Sigmoid colon (tissue), 7 donors: Measurements from ENCODE around the gene TPPP3. TPM values are rescaled to one million over a fixed set of nuclear protein-coding genes. Genes with fewer than 3 reads are reported as not detected.

Source experiments
- DNase-seq: peaks from one replicate; pipeline ENCODE4 v3.0.0-alpha.2; 2019
- H3K27ac ChIP-seq, 4 donors: fragments of 200-600 bp; sonication (generic); one replicate each; pipeline ENCODE4 v1.5.1; 2016 to 2019; ENCODE audit warnings: mild to moderate bottlenecking in 1 of 4
- H3K27me3 ChIP-seq, 3 donors: fragments of 200-600 bp; sonication (generic); one replicate each; pipeline ENCODE4 v1.5.1; 2019; ENCODE audit warnings: mild to moderate bottlenecking in 1 of 3
- H3K36me3 ChIP-seq, 4 donors: fragments of 200-600 bp; sonication (generic); one replicate each; pipeline ENCODE4 v1.5.1; 2016 to 2019
- H3K4me1 ChIP-seq, 4 donors: fragments of 200-600 bp; sonication (generic); one replicate each; pipeline ENCODE4 v1.5.1; 2017 to 2019
- H3K4me3 ChIP-seq, 4 donors: fragments of 200-600 bp; sonication (generic); one replicate each; pipeline ENCODE4 v1.5.1; 2017 to 2019; ENCODE audit warnings: mild to moderate bottlenecking in 2 of 4, moderate library complexity in 1 of 4
- H3K9me3 ChIP-seq, 4 donors: fragments of 200-600 bp in 3 of 4; sonication (generic) in 3 of 4; one replicate each; pipeline versions ENCODE4 v1.5.1 to v1.6.1; 2013 to 2019
- CTCF ChIP-seq, 4 experiments: fragments of 450-650 bp in 3 of 4; fragments of 200-600 bp in 1 of 4; IDR thresholded peaks; one replicate each; pipeline ENCODE4 v1.5.1; 2016 to 2019; ENCODE audit warnings: antibody characterized with exemption in 4 of 4, mild to moderate bottlenecking in 3 of 4, moderate library complexity in 2 of 4
- EP300 ChIP-seq, 4 donors: sonication (generic); formaldehyde crosslinking; IDR thresholded peaks; one replicate each; pipeline ENCODE4 v1.6.1; 2017; ENCODE audit warnings: antibody characterized with exemption in 4 of 4
- POLR2A ChIP-seq, 2 donors: fragments of 450-650 bp; IDR thresholded peaks; one replicate each; pipeline ENCODE4 v1.6.1; 2016; ENCODE audit warnings: antibody characterized with exemption in 2 of 2, mild to moderate bottlenecking in 2 of 2, moderate library complexity in 2 of 2
- POLR2AphosphoS5 ChIP-seq, 4 donors: sonication (generic); formaldehyde crosslinking; IDR thresholded peaks; one replicate each; pipeline ENCODE4 v1.6.1; 2017; ENCODE audit warnings: antibody characterized with exemption in 4 of 4
- WGBS, 2 donors: extraction: QIAGEN DNeasy Blood & Tissue Kit; methylation state at CpG; one replicate each; pipeline ENCODE4 v1.1.7; 2013; 5-methylcytosine and 5-hydroxymethylcytosine counted together
- intact Hi-C: fragments of 100-400 bp; cut with DNase I; formaldehyde crosslinking; loops from one replicate; pipeline ENCODE4 v1.15.1; 2023
- polyA plus RNA-seq, 3 donors: library from polyadenylated mRNA; stranded (reverse); fragments of 200-250 nt; gene quantifications; one replicate each; pipeline ENCODE4 v1.2.3, GENCODE V29; 2013
- total RNA-seq, 4 donors: library from RNA; depleted of rRNA; stranded (reverse); fragments of >200 nt; gene quantifications; one replicate each; pipeline ENCODE4 v1.1.0, GENCODE V29; 2016
- donor health status: healthy with polysubstance abuse.
- donor health status: Bipolar disorder and iron deficiency.
- donor health status: healthy.

TPPP3 gene
- total and polyA plus RNA-seq, 7 donors: 2.4 to 27.4 (median 13.6) TPM

GRCh38 chr16:67428146-67428731, 34.9 kb upstream of the TPPP3 start:
- Histone ChIP-seq H3K27ac (no peak overlapping the region), H3K27me3 (peaks cover 6 to 48% (median 11%) of the 10 kb centered on the region in 3 donors), H3K9me3 (no peaks in the 10 kb centered on the region), H3K36me3 (no peaks in the 10 kb centered on the region), H3K4me3 (no peak overlapping the region), H3K4me1 (peaks cover 0 to 27% (median 26%) of the 10 kb centered on the region in 4 donors)
- DNase-seq: peak; percentile 87
- no peak for TF ChIP-seq POLR2AphosphoS5 (IDR thresholded peaks at IDR 0.05)
- no peak for TF ChIP-seq POLR2A (IDR thresholded peaks at IDR 0.05)
- peak; percentile 76 to 88 (median 78) for TF ChIP-seq CTCF (IDR thresholded peaks at IDR 0.05)
- TF ChIP-seq EP300 (IDR thresholded peaks at IDR 0.05): no peak
- intact Hi-C loops: loop anchor here (1.0 kb wide), 1 partner anchor 37 kb away; no protein-coding TSS in a partner anchor
- WGBS, 2 donors: 13 to 25% methylated on average over 11 of the region's 11 CpGs

GRCh38 chr16:67426950-67427349, 33.7 kb upstream of the TPPP3 start:
- Histone ChIP-seq H3K36me3 (no peaks in the 10 kb centered on the region), H3K9me3 (no peaks in the 10 kb centered on the region), H3K27me3 (peaks cover 6 to 48% (median 11%) of the 10 kb centered on the region in 3 donors), H3K4me3 (no peak overlapping the region), H3K27ac (no peak overlapping the region), H3K4me1 (peaks cover 0 to 25% (median 24%) of the 10 kb centered on the region in 4 donors)
- WGBS, 2 donors: 75 to 78% methylated on average over 7 of the region's 7 CpGs
- DNase-seq: no peak
- intact Hi-C loops: no loop called here
- no peak for TF ChIP-seq POLR2AphosphoS5 (IDR thresholded peaks at IDR 0.05)
- no peak for TF ChIP-seq EP300 (IDR thresholded peaks at IDR 0.05)
- TF ChIP-seq POLR2A (IDR thresholded peaks at IDR 0.05): no peak
- TF ChIP-seq CTCF (IDR thresholded peaks at IDR 0.05): no peak

GRCh38 chr16:67426022-67426421, 32.7 kb upstream of the TPPP3 start:
- H3K27ac ChIP-seq: no peak overlapping the region
- H3K4me1 ChIP-seq: peaks cover 0 to 18% (median 16%) of the 10 kb centered on the region in 4 donors
- H3K4me3 ChIP-seq: no peak overlapping the region
- no peaks in the 10 kb centered on the region for H3K9me3 ChIP-seq
- WGBS, 2 donors: 70 to 84% methylated on average over 7 of the region's 7 CpGs
- no peak for DNase-seq
- H3K36me3 ChIP-seq: no peaks in the 10 kb centered on the region
- intact Hi-C loops: no loop called here
- H3K27me3 ChIP-seq: peaks cover 6 to 48% (median 11%) of the 10 kb centered on the region in 3 donors
- no peak for TF ChIP-seq POLR2AphosphoS5 (IDR thresholded peaks at IDR 0.05)
- no peak for TF ChIP-seq POLR2A (IDR thresholded peaks at IDR 0.05)
- TF ChIP-seq CTCF (IDR thresholded peaks at IDR 0.05): no peak
- TF ChIP-seq EP300 (IDR thresholded peaks at IDR 0.05): no peak

GRCh38 chr16:67425580-67425979, 32.3 kb upstream of the TPPP3 start:
- TF ChIP-seq POLR2AphosphoS5 (IDR thresholded peaks at IDR 0.05) (no peak), CTCF (IDR thresholded peaks at IDR 0.05) (no peak), POLR2A (IDR thresholded peaks at IDR 0.05) (no peak)
- intact Hi-C loops: no loop called here
- Histone ChIP-seq H3K27ac (no peak overlapping the region), H3K4me3 (no peak overlapping the region), H3K36me3 (no peaks in the 10 kb centered on the region), H3K27me3 (peaks cover 6 to 48% (median 11%) of the 10 kb centered on the region in 3 donors), H3K4me1 (peaks cover 0 to 14% (median 12%) of the 10 kb centered on the region in 4 donors), H3K9me3 (no peaks in the 10 kb centered on the region)
- WGBS, 2 donors: 59 to 77% methylated on average over 4 of the region's 4 CpGs
- no peak for DNase-seq

GRCh38 chr16:67425061-67425460, 31.8 kb upstream of the TPPP3 start:
- 48 to 50% methylated on average over 6 of the region's 6 CpGs for WGBS, 2 donors
- Histone ChIP-seq H3K9me3 (no peaks in the 10 kb centered on the region), H3K4me1 (peaks cover 0 to 8% (median 7%) of the 10 kb centered on the region in 4 donors), H3K4me3 (no peak overlapping the region), H3K27ac (no peak overlapping the region), H3K36me3 (no peaks in the 10 kb centered on the region), H3K27me3 (peaks cover 2 to 42% (median 7%) of the 10 kb centered on the region in 3 donors)
- no peak for DNase-seq
- intact Hi-C loops: no loop called here
- TF ChIP-seq EP300 (IDR thresholded peaks at IDR 0.05): no peak
- TF ChIP-seq POLR2AphosphoS5 (IDR thresholded peaks at IDR 0.05): no peak
- no peak for TF ChIP-seq CTCF (IDR thresholded peaks at IDR 0.05)
- TF ChIP-seq POLR2A (IDR thresholded peaks at IDR 0.05): no peak
